HG02642 (cell line): Measurements from ENCODE around the gene PLIN3.
"Not testable (repeated sequence)": the region's sequence is repeated elsewhere in the genome, so short reads cannot be mapped to it uniquely, and the experiment has no call there.

Experiments
- ATAC-seq: cut with Tn5 transposase; IDR thresholded peaks from one replicate; pipeline ENCODE4 v1.9.1; 2021; ENCODE audit warnings: mild to moderate bottlenecking; ENCODE audit not compliant: unreplicated experiment, poor library complexity

The PLIN3 gene

DNA sequence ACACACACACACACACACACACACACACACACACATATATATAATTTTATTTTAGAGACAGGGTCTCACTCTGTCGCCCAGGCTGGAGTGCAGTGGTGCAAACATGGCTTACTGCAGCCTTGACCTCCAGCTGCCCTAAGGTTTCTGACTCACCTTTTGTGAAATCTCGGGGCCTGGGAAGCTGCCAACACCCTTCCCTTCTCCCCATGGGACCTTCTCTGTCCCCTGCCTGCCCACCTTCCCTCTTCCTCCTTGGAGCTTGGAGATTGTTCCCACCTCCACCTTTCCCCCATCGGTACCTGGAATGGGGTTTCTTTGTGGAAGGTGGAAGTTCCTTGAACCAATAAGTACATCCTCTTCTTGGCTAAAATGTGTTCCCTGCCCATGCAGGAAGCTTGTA, 28.9 kb upstream of the PLIN3 start:
- ATAC-seq, result no peak

DNA sequence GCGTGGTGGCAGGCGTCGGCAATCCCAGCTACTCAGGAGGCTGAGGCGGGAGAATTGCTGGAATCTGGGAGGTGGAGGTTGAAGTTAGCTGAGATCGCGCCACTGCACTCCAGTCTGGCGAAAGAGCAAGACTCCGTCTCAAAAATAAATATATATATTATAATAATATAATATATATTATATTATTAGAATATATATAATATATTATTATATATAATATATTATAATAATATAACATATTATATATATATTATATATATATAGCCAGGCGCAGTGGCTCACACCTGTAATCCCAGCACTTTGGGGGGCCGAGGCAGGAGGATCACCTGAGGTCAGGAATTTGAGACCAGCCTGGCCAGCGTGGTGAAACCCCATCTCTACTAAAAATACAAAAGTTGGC, 25.5 kb upstream of the PLIN3 start:
- ATAC-seq, result not testable (repeated sequence)

DNA sequence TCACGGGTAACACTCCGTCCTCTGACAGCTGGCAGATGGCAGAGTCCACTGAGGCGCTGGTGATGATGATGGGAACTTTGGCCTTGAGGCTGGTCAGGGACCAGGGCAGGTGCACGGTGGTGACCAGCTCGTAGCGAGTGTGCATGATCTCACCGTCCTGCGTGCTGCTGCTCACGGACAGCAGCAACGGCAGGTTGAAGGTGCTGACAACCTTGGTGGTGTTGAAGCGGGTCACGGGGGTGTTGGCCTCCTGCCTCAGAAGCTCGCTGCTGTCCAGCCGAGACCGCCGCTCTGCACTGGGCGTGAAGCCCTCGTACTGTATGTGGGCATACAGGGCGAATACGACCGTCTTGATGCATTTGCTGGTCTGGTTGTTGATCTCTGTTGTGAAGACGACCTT, 23.6 kb upstream of the PLIN3 start:
- no peak for ATAC-seq

GRCh38 chr19:4889034-4889815, 21.8 kb upstream of the PLIN3 start:
- no peak for ATAC-seq

DNA sequence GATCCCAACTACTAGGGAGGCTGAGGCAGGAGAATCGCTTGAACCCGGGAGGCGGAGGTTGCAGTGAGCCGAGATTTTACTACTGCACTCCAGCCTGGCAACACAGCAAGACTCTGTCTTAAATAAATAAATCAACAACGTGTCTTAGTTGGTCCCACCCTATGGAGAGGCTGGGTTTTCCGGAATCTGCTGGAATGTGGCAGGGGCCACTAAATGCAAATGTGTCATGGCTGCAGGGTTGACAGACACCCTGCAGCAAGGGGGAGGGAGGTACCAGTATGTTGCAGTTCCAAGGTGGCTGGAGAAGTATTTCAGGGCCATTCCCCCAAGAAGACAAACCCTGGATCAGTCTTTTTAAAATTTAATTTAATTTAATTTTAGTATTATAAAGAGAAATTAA, 20.3 kb upstream of the PLIN3 start:
- not testable (repeated sequence) for ATAC-seq

DNA sequence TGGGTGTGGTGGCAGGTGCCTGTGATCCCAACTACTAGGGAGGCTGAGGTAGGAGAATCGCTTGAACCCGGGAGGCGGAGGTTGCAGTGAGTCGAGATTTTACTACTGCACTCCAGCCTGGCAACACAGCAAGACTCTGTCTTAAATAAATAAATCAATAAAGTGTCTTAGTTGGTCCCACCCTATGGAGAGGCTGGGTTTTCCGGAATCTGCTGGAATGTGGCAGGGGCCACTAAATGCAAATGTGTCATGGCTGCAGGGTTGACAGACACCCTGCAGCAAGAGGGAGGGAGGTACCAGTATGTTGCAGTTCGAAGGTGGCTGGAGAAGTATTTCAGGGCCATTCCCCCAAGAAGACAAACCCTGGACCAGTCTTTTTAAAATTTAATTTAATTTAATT, 17.5 kb upstream of the PLIN3 start:
- not testable (repeated sequence) for ATAC-seq

DNA sequence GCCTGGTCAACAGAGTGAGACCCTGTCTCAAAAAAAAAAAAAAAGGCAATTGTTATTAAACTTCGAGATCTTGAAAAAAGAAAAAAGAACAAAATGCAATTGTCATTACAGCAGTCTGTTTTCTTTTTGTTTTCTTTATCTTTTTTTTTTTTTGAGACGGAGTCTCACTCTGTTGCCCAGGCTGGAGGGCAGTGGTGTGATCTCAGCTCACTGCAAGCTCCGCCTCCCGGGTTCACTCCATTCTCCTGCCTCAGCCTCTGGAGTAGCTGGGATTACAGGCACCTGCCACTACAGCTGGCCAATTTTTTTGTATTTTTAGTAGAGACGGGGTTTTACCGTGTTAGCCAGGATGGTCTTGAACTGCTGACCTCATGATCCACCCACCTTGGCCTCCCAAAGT, 15.4 kb upstream of the PLIN3 start:
- ATAC-seq, result not testable (repeated sequence)

DNA sequence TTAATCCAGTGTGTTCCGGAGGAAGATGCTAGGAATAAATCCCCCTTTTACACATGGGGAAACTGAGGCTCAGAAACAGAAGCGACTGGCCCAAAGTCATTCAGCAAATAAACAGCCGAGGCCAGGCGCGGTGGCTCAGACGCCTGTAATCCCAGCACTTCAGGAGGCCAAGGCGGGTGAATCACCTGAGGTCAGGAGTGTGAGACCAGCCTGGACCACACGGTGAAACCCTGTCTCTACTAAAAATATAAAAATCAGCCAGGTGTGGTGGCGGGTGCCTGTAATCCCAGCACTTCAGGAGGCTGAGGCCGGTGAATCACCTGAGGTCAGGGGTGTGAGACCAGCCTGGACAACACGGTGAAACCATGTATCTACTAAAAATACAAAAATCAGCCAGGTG, 11.6 kb upstream of the PLIN3 start:
- no peak for ATAC-seq

- ATAC-seq, result no peak
Measured at GRCh38 chr19:4878491-4878968, 11.1 kb upstream of the PLIN3 start.

DNA sequence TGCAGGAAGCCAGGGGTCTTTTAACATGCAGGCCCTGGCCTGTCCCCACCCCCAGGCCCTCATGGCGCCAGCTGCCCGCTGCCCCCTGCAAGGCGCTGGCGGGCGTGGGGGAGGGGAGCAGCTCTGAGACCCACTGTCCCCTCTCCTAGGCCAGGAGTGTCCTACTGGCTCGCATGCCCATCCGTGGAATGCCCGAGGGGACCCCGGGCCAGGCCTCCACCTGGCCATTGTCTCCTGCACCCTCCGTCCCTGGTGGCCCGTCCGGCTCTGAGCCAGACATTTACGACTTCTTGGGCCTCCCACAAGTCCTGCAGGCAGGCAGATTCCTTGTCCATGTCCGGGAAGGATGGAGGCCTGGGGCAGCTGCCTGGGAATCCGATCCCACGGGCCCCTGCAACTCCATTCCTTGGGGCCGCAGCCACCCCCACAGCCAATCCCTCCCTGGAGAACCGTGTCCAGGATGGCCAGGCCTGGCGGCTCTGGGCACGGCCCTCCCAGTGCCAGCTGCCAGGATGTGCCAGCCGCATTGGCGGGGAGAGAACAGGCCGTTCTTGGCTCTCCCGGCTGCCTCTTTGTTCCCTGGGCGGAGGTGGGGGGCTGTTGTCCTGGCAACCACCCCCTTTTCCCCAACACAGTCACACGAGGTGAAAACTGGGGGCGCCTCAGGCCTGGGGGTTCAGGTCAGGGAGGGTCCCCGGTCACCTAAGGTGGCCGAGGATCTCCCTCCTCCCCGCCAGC, 10.5 kb upstream of the PLIN3 start:
- ATAC-seq, result no peak

DNA sequence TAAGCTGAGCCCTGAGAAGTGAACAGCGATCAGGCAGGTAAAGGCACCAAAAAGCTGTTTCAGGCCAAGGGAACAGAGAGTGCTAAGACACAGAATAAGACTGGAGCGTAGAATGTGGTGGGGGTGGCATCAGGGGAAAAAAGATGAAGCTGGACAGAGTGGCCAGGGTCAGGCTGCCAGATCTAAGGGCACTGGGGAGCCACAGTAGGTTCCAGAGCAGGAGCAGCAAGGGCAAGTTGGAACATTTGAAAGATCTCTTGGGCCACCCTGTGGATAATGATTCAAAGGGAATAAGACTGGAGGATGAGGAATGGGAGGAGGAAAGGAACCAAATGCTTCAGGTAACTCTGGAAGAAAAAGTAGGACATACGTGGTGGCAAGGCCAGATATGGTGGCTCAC, 6.5 kb upstream of the PLIN3 start:
- ATAC-seq, result no peak

GRCh38 chr19:4871711-4872110, 4.2 kb upstream of the PLIN3 start:
- no peak for ATAC-seq

DNA sequence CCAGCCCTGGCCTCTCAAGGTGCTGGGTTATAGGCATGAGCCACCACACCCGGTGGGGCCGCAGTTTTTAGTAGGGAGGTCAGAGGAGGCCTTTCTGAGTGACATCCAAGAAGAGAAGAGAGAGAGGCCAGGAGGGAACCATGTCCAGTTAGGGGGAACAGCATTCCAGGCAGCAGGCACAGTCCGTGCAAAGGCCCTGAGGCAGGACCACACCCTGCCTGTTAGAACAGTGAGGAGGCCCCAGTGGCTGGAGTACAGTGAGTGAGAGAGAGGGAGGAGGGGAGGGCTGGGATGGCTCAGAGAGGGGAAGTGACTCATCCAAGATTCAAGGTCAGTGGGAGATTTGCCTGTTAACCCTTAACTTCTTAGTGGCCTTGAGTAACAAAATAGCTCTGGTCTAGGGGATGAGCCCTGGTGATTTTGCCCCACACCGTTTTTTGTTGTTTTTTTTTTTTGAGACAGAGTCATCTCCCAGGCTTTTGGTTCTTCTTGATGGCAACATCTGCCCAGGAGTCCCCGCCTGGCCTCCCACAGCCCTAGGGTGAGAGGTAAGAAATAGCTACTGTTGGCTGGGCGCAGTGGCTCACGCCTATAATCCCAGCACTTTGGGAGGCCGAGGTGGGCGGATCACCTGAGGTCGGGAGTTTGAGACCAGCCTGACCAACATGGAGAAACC, 2.7 kb upstream of the PLIN3 start:
- no peak for ATAC-seq

DNA sequence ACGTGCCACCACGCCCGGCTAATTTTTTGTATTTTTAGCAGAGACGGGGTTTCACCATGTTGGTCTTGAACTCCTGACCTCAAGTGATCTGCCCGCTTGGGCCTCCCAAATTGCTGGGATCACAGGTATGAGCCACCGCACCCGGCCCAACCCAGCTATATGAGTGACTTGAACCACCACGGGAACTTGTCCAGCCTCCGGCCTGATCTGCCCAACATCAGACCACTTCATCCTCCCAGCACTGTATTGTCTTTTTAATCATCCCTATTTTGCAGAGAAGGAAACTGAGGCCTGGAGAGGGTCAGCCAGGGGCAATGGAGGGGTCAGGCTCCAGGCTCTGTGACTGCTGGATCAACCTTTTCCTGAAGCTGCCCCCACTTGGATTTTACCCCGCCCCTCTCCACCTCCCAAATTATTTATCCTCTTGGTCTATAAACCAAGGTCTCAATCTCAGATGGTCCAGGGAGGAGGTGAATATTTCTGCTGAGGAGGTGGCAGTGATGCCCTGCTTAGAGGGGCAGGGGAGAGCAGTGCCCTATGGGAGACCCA, 893 bp upstream of the PLIN3 start:
- ATAC-seq, result no peak

DNA sequence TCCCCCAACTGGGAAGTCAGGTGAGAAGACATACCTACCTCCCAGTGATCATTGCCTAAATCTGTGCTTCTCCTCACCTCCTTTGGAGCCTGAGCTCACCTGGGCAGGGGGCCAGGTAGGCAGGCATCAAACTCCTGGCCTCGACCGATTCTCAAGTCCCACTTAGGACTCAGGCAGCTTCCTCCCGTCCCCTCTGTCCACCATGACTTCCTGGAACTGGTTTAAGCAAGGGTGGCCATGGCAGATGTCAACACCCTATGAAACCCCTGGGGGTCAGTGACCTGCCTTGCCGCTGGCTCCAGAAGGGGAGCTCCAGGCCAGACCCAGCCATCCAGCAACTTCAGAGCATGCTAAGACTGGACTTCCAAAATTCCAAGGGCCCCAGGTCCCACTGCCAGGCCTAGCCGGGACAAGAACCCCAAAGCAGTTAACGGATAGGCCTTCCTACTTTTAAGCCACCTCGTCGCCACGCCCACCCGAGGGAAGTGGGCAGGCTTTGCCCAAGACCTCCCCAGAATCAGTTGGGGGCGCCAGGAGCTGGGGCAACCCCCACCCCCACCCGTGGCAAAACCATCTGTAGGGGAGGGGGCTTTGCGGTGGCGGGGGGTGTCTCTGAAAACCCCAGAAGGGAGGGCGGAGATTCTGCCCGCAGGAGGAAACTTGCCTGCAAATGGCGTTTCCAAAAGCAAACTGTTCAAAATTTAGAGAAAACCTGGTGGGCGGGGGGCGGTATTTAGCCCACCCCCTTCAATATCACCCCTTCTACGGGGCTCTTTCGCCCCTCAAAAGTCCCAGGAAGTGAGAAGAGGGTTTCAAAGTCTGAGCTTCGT, 657 bp downstream of the PLIN3 start:
- no peak for ATAC-seq

GRCh38 chr19:4861147-4861546, 6.3 kb downstream of the PLIN3 start:
- no peak for ATAC-seq

GRCh38 chr19:4859697-4860096, 7.8 kb downstream of the PLIN3 start:
- no peak for ATAC-seq

GRCh38 chr19:4856468-4856867, 11.0 kb downstream of the PLIN3 start:
- not testable (repeated sequence) for ATAC-seq

DNA sequence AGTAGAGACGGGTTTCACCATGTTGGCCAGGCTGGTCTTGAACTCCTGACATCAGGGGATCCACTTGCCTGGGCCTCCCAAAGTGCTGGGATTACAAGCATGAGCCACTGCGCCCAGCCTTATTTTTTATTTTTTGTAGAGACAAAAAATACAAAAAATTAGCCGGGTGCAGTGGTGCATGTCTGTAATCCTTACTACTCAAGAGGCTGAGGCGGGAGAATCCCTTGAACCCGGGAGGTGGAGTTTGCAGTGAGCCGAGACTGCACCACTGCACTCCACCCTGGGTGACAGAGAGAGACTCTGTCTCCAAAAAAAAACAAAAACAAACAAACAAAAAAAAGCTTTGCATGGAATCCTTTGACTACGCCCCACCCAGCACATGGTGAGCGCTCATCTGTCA, 14.0 kb downstream of the PLIN3 start:
- not testable (repeated sequence) for ATAC-seq

GRCh38 chr19:4852484-4852883, 15.0 kb downstream of the PLIN3 start:
- ATAC-seq, result no peak
